Upper lobe of left lung (tissue), 4 donors: Measurements from ENCODE around the gene BAG5.

Source experiments
- CTCF ChIP-seq, 6 experiments: fragments of 450-650 bp in 4 of 6; fragments of 200-600 bp in 2 of 6; sonication (generic) in 2 of 6; IDR thresholded peaks; one replicate each; pipeline ENCODE4 v1.5.1; 2016 to 2019; ENCODE audit warnings: antibody characterized with exemption in 6 of 6
- POLR2A ChIP-seq, 4 donors: fragments of 450-650 bp; IDR thresholded peaks; one replicate each; pipeline ENCODE4 v1.5.1; 2016 to 2017; ENCODE audit warnings: antibody characterized with exemption in 4 of 4, mild to moderate bottlenecking in 2 of 4
- POLR2AphosphoS5 ChIP-seq, 2 donors: sonication (generic); formaldehyde crosslinking; IDR thresholded peaks; one replicate each; pipeline ENCODE4 v1.5.1; 2017; ENCODE audit warnings: antibody characterized with exemption in 2 of 2

DNA sequence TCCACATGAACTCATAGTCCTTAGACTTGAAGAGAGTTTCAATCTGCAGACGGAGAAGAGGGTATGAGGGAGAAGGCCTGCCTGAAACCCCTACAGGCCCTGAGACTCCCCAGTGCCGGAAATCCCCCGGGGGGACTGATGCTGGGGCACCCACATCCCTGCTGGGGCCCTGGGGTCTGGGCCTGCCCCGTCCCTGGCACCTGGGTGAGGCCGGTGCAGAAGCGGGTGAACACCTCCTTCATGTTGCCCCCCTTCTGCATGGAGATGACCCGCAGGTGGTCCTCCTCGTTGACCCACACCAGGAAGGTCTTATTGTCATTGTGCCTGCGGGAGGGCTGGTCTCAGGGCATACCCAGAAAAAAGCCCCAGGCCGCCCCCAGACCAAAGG lies 42.2 kb downstream of the BAG5 start:
- TF ChIP-seq POLR2A (IDR thresholded peaks at IDR 0.05) (no peak), POLR2AphosphoS5 (IDR thresholded peaks at IDR 0.05) (no peak), CTCF (IDR thresholded peaks at IDR 0.05) (no peak)
